Esophagus squamous epithelium (tissue), 5 donors: ENCODE data around the gene ZNF770. TPM values are rescaled to one million over a fixed set of nuclear protein-coding genes. Genes with fewer than 3 reads are reported as not detected.
"Not testable (repeated sequence)": the region's sequence is repeated elsewhere in the genome, so short reads cannot be mapped to it uniquely, and the experiment has no call there.

ENCODE experiments used
- DNase-seq: peaks from one replicate; lab custom pipeline; 2025; lab: John Stamatoyannopoulos, UW
- H3K27ac ChIP-seq, 4 donors: fragments of 200-600 bp; sonication (generic); one replicate each; pipeline ENCODE4 v1.5.1; 2016 to 2019; ENCODE audit warnings: mild to moderate bottlenecking in 1 of 4
- H3K27me3 ChIP-seq, 4 donors: fragments of 200-600 bp; sonication (generic); 1 replicate in 3 of 4; 2 replicates in 1 of 4; pipeline versions ENCODE4 v1.5.1 to v1.6.0; 2017 to 2021; ENCODE audit warnings: antibody characterized with exemption in 1 of 4
- H3K36me3 ChIP-seq, 3 donors: fragments of 200-600 bp; sonication (generic); one replicate each; pipeline ENCODE4 v1.5.1; 2016 to 2019
- H3K4me1 ChIP-seq, 3 donors: fragments of 200-600 bp; sonication (generic); one replicate each; pipeline ENCODE4 v1.5.1; 2017 to 2019
- H3K4me3 ChIP-seq, 4 donors: fragments of 200-600 bp; sonication (generic); 1 replicate in 3 of 4; 2 replicates in 1 of 4; pipeline ENCODE4 v1.5.1; 2016 to 2019; ENCODE audit warnings: mild to moderate bottlenecking in 2 of 4, moderate library complexity in 1 of 4
- H3K9me3 ChIP-seq, 3 donors: fragments of 200-600 bp; sonication (generic); one replicate each; pipeline ENCODE4 v1.5.1; 2016 to 2019
- POLR2A ChIP-seq, 4 donors: fragments of 450-650 bp; IDR thresholded peaks; one replicate each; pipeline ENCODE4 v1.6.1; 2017; ENCODE audit warnings: antibody characterized with exemption in 4 of 4, mild to moderate bottlenecking in 4 of 4, moderate library complexity in 3 of 4
- WGBS, 2 donors: methylation state at CpG; one replicate each; pipeline ENCODE4 v1.1.5; 2018; 5-methylcytosine and 5-hydroxymethylcytosine counted together
- intact Hi-C: fragments of 100-400 bp; cut with DNase I; formaldehyde crosslinking; loops from one replicate; pipeline ENCODE4 v1.15.0; 2022
- total RNA-seq, 4 donors: library from RNA; depleted of rRNA; stranded (reverse); fragments of >200 nt; gene quantifications; one replicate each; pipeline ENCODE4 v1.1.0, GENCODE V29; 2016
- donor health status: DM: yes; HTN: yes; CAD: no.

Gene ZNF770
- total RNA-seq, 4 donors from 2014 or later, result 49.0 to 70.4 (median 55.9) TPM

DNA sequence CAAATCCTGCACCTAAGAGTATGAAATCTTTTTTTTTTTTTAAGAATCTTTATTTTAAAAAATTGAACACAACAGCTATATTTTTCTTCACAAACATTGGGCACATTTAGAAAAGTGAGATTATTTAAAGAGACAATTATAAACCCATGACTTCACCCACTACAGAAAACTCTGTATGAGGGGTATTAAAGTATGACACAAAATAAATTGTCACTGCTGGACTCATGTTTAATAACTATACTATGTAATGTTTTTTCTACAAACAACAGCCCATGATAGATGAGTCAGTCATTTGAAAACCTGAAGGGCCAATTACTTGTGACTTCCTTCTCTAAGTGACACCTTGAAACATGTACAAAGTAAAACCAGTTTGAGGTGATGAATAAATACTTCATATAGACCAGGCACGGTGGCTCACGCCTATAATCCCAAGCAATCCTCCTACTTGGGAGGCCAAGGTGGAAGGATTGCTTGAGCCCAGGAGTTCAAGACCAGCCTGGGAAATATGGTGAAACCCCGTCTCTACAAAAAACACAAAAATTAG lies 54.6 kb downstream of the ZNF770 start:
- 66 to 73% methylated on average over 3 of the region's 3 CpGs for WGBS, 2 donors
- H3K9me3 ChIP-seq, result no peaks in the 10 kb centered on the region
- H3K27ac ChIP-seq, result peak overlapping the region in 1 of 4 donors; percentile 25
- DNase-seq, result no peak
- no peaks in the 10 kb centered on the region for H3K4me1 ChIP-seq
- H3K27me3 ChIP-seq, result no peaks in the 10 kb centered on the region
- intact Hi-C loops, result no loop called here
- H3K4me3 ChIP-seq, result no peak overlapping the region
- TF ChIP-seq POLR2A (IDR thresholded peaks at IDR 0.05), result no peak
- H3K36me3 ChIP-seq, result peaks cover 0 to 100% (median 9%) of the 10 kb centered on the region in 3 donors

DNA sequence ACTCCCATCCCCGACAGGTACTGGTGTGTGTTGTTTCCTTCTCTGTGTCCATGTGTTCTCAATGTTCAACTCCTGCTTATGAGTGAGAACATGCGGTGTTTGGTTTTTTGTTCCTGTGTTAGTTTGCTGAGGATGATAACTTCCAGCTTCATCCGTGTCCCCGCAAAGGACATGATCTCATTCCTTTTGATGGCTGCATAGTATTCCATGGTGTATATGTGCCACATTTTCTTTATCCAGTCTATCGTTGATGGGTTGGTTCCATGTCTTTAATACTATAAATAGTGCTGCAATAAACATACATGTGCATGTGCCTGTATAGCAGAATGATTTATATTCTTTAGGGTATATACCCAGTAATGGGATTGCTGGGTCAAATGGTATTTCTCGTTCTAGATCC lies 59.7 kb downstream of the ZNF770 start:
- 94 to 97% methylated on average over 6 of the region's 6 CpGs for WGBS, 2 donors
- DNase-seq, H3K27ac ChIP-seq, H3K4me3 ChIP-seq, H3K27me3 ChIP-seq, intact Hi-C loops, H3K9me3 ChIP-seq: not testable (repeated sequence)
- peaks cover 0 to 96% (median 9%) of the 10 kb centered on the region in 3 donors for H3K36me3 ChIP-seq
- peaks cover 0 to 10% (median 0%) of the 10 kb centered on the region in 3 donors for H3K4me1 ChIP-seq

Other genes starting within 250 kb of the ZNF770 start
- not detected for gene GJD2, start 233.3 kb downstream of the ZNF770 start, total RNA-seq
- gene ACTC1, start 192.7 kb downstream of the ZNF770 start, total RNA-seq, result under 1 TPM in 2 of 4 donors, not detected in 2; 0.09 to 0.38 TPM
- 10 to 100 TPM; 14.7 to 29.4 (median 23.4) TPM for gene AQR, start 18.5 kb downstream of the ZNF770 start, total RNA-seq
- gene NANOGP8, start 97.0 kb upstream of the ZNF770 start, total RNA-seq, result 1 to 10 TPM in 1 of 4 donors, under 1 TPM in 1, not detected in 2; 0.95 to 1.6 TPM